Glutamatergic neuron (in vitro differentiated cells): ENCODE data around the gene HDAC8. TPM values are rescaled to one million over a fixed set of nuclear protein-coding genes. Genes with fewer than 3 reads are reported as not detected.

Experiments used
- DNase-seq: peaks from one replicate; pipeline ENCODE4 v3.0.0; 2022
- H3K27ac Mint-ChIP-seq: one replicate; pipeline ENCODE4 v1.8.0; 2020; ENCODE audit warnings: mild to moderate bottlenecking, mixed read lengths, inconsistent platforms; ENCODE audit not compliant: unreplicated experiment
- H3K27me3 Mint-ChIP-seq: one replicate; pipeline ENCODE4 v1.8.0; 2020; ENCODE audit warnings: mild to moderate bottlenecking, moderate library complexity, mixed read lengths, inconsistent platforms; ENCODE audit not compliant: unreplicated experiment
- H3K36me3 Mint-ChIP-seq: one replicate; pipeline ENCODE4 v1.8.0; 2020; ENCODE audit warnings: mild to moderate bottlenecking, mixed read lengths, inconsistent platforms; ENCODE audit not compliant: unreplicated experiment
- H3K4me1 Mint-ChIP-seq: one replicate; pipeline ENCODE4 v1.8.0; 2020; ENCODE audit warnings: mild to moderate bottlenecking, low read depth, mixed read lengths, inconsistent platforms; ENCODE audit not compliant: unreplicated experiment
- H3K4me3 Mint-ChIP-seq: one replicate; pipeline ENCODE4 v1.8.0; 2020; ENCODE audit warnings: mild to moderate bottlenecking, mixed read lengths, inconsistent platforms; ENCODE audit not compliant: unreplicated experiment
- H3K9me3 Mint-ChIP-seq: one replicate; pipeline ENCODE4 v1.8.0; 2020; ENCODE audit warnings: mild to moderate bottlenecking, moderate library complexity, mixed read lengths, inconsistent platforms; ENCODE audit not compliant: unreplicated experiment
- CTCF ChIP-seq: fragments of 200-600 bp; sonication (generic); IDR thresholded peaks from one replicate; pipeline ENCODE4 v1.5.0; 2021; ENCODE audit not compliant: partially characterized antibody, unreplicated experiment
- total RNA-seq: library from RNA; stranded (reverse); fragmentation: NEBNext Ultra II Directional; extraction: Animal tissue kit (Norgen Biotek cat#: 25700); gene quantifications from one replicate; pipeline ENCODE4 v1.2.1, GENCODE V29; 2021; ENCODE audit not compliant: unreplicated experiment

Gene HDAC8
- total RNA-seq, 1 donor from 2014 or later = 49.0 TPM

GRCh38 chrX:72301781-72302180 is 270.9 kb downstream of the HDAC8 start:
- Mint-ChIP-seq H3K27me3 (peaks cover 7% of the 10 kb centered on the region), H3K36me3 (peaks cover 5% of the 10 kb centered on the region), H3K4me1 (peaks cover 3% of the 10 kb centered on the region), H3K9me3 (peaks cover 3% of the 10 kb centered on the region), H3K27ac (no peak overlapping the region), H3K4me3 (no peak overlapping the region)
- TF ChIP-seq CTCF = no peak
- no peak for DNase-seq

DNA sequence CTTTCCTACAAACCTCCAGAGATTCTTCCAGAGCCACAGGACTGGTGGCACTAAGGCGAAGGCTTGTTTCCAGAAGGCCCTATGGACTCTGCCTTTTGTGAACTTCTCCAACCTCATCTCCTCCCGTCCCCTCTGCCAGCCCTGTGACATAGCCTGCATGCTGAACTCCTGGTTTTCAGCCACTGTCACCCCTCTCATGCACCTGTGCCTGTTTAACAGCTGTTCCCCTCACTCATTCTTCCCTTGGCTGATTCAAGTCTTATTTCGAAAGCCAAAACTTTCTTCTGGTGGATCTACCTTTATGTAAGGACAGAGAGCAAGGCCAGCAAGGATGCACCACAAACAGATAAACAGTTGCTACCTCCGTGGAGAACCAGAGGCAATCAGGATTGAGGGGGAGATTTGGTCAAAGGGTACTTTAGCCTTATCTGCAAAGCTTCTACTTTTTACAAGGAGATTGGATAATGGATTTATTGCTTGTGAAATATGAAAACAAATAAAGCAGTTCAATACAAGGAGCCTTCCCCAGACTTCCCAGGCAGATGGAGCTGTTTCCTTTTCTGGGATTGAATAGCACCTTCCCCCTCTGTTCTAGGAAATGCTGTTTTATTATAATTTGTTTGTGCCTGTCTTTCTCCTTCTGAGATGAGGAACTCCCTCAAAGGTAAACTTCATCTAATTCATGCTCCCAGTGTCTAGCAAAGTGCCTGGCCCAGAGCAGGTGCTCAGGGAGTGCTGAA is 272.6 kb downstream of the HDAC8 start:
- Mint-ChIP-seq H3K27ac (no peak overlapping the region), H3K36me3 (peaks cover 5% of the 10 kb centered on the region), H3K9me3 (peaks cover 1% of the 10 kb centered on the region), H3K4me3 (no peak overlapping the region), H3K27me3 (peaks cover 6% of the 10 kb centered on the region), H3K4me1 (peaks cover 3% of the 10 kb centered on the region)
- no peak for DNase-seq
- TF ChIP-seq CTCF = no peak

- no peak overlapping the region for H3K4me3 Mint-ChIP-seq
- peaks cover 2% of the 10 kb centered on the region for H3K4me1 Mint-ChIP-seq
- no peak overlapping the region for H3K27ac Mint-ChIP-seq
- H3K9me3 Mint-ChIP-seq = peaks cover 1% of the 10 kb centered on the region
- peaks cover 2% of the 10 kb centered on the region for H3K27me3 Mint-ChIP-seq
- DNase-seq = no peak
- no peak for TF ChIP-seq CTCF
- H3K36me3 Mint-ChIP-seq = peaks cover 5% of the 10 kb centered on the region
Observed at GRCh38 chrX:72297953-72298730, 274.5 kb downstream of the HDAC8 start.

DNA sequence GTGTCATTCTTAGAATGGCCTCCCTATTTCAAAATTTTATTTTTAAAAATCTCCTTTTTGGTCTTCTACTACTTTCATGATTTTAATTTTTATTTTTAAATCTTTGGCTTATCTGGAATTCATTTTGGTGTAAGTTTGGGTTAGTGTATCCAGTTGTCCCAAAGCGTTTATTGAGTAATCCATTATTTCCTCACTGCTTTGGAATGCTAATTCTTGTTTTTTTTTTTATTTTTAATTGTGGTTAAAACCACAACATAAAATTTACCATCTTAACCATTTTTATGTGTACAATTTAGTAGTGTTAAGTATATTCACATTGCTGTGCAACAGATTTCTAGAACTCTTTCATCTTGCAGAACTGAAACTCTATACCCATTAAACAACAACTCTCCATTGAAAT is 275.7 kb downstream of the HDAC8 start:
- Mint-ChIP-seq H3K9me3 (peaks cover 2% of the 10 kb centered on the region), H3K36me3 (no peaks in the 10 kb centered on the region), H3K27me3 (peaks cover 2% of the 10 kb centered on the region)

More for the DNA sequence above, 275.7 kb downstream of the HDAC8 start:
- Mint-ChIP-seq H3K27ac (no peak overlapping the region), H3K4me3 (no peak overlapping the region), H3K4me1 (no peaks in the 10 kb centered on the region)
- TF ChIP-seq CTCF = no peak
- no peak for DNase-seq
